IPS-18a (cell line): ENCODE data around the gene MAP7D1.
A peak's percentile ranks its signal among the peaks of the same experiment; 100 is the strongest.
"Not testable (repeated sequence)": the region's sequence is repeated elsewhere in the genome, so short reads cannot be mapped to it uniquely, and the experiment has no call there.

Experiments
- H3K27ac ChIP-seq: one replicate; pipeline ENCODE4 v1.5.1; 2013; ENCODE audit warnings: low read length
- H3K27me3 ChIP-seq: one replicate; pipeline ENCODE4 v1.6.1; 2013; ENCODE audit warnings: mild to moderate bottlenecking, low read length; ENCODE audit not compliant: control insufficient read depth, insufficient read depth
- H3K36me3 ChIP-seq: one replicate; pipeline ENCODE4 v1.6.1; 2013; ENCODE audit warnings: low read depth, low read length; ENCODE audit not compliant: control insufficient read depth
- H3K4me1 ChIP-seq: one replicate; pipeline ENCODE4 v1.6.1; 2013; ENCODE audit warnings: low read depth, low read length; ENCODE audit not compliant: control insufficient read depth
- H3K4me3 ChIP-seq: one replicate; pipeline ENCODE4 v1.5.1; 2013; ENCODE audit warnings: low read length
- H3K9ac ChIP-seq: one replicate; pipeline ENCODE4 v1.6.1; 2013; ENCODE audit warnings: mild to moderate bottlenecking, low read length, moderate library complexity
- H3K9me3 ChIP-seq: one replicate; pipeline ENCODE4 v1.6.1; 2013; ENCODE audit warnings: low read depth, low read length; ENCODE audit not compliant: control insufficient read depth

The MAP7D1 gene

GRCh38 chr1:36221901-36222300, 65.9 kb downstream of the MAP7D1 start:
- not testable (repeated sequence) for H3K27ac ChIP-seq, H3K4me1 ChIP-seq, H3K9me3 ChIP-seq, H3K9ac ChIP-seq, H3K36me3 ChIP-seq, H3K27me3 ChIP-seq, H3K4me3 ChIP-seq

DNA sequence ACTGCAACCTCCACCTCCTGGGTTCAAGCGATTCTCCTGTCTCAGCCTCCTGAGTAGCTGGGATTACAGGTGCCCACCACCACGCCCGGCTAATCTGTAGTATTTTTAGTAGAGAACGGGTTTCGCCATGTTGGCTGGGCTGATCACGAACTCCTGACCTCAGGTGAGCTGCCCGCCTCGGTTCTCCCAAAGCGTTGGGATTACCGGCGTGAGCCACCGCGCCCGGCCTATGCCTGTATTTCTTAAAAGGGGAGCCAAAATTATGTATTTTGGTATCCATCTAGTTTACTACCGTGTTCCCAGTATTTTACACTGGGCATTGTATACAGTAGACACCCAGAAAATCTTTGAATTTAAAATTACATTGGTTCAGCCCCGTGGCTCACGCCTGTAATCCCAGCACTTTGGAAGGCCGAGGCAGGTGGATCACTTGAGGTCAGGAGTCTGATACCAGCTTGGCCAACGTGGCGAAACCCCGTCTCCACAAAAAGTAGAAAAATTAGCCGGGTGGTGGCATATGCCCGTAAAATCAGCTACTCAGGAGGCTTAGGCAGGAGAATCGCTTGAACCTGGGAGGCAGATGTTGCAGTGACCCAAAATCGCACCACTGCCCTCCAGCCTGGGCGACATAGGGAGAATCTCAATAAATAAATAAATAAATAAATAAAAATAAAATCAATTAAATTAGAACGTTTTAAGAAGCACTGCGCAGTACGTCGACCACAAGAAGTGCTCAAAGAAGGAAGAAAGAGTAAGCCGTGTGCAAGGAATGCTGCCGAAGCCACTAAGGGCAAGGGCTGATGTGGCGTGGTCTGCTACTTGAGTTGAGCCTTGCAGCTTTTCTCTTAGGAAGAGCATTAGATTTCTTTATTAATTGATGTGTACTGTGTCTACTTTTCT, 66.8 kb downstream of the MAP7D1 start:
- Histone ChIP-seq H3K4me3 (peak overlapping the region; percentile 99), H3K9ac (peak overlapping the region; percentile 89), H3K36me3 (peaks cover 8% of the 10 kb centered on the region), H3K27me3 (no peaks in the 10 kb centered on the region), H3K9me3 (no peaks in the 10 kb centered on the region), H3K4me1 (peaks cover 7% of the 10 kb centered on the region), H3K27ac (peak overlapping the region; percentile 33)

GRCh38 chr1:36223381-36223995, 67.5 kb downstream of the MAP7D1 start:
- Histone ChIP-seq H3K9ac (peak overlapping the region; percentile 89), H3K27ac (peak overlapping the region; percentile 81), H3K4me1 (peaks cover 7% of the 10 kb centered on the region), H3K4me3 (peak overlapping the region; percentile 99), H3K27me3 (no peaks in the 10 kb centered on the region), H3K9me3 (no peaks in the 10 kb centered on the region), H3K36me3 (peaks cover 15% of the 10 kb centered on the region)

DNA sequence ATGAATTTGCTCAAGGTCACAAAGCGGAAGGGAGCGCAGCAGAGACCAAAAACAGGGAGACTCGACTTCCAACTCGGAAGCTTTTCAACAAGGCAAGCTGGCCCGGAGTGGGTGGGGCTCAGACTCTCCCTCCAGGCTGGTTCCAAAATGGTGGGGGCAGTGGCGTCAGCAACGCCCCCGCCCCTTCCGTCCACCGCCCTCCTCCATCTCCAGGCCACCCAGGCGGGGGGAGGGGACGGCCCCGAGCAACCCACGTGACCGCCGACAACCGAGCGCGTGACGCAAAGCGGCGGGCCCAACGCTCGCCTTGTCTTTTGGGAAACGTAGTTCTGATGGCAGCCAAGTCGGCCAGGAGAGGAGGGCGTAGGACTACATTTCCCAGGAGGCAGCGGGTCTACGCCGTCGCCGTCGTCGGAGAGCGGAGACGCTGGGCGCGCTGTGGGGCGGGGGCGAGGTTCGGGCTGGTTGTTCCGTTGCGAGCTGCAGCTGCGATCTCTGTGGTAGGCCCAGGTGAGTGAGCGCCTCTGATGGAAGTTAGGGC, 68.1 kb downstream of the MAP7D1 start, which contains the start of gene THRAP3:
Gene THRAP3 (plus strand): TSS at position 448 of the 541 bp plus-strand sequence. CDS start 58,121 bp downstream, outside the sequence.
- H3K9me3 ChIP-seq = no peaks in the 10 kb centered on the region
- H3K4me3 ChIP-seq = peak within 1 kb of the TSS; percentile 99
- H3K4me1 ChIP-seq = peaks cover 7% of the 10 kb centered on the region
- H3K36me3 ChIP-seq = peaks cover 20% of the 10 kb centered on the region
- peak within 1 kb of the TSS; percentile 90 for H3K27ac ChIP-seq
- H3K27me3 ChIP-seq = no peaks in the 10 kb centered on the region
- peak within 1 kb of the TSS; percentile 96 for H3K9ac ChIP-seq

GRCh38 chr1:36224537-36225282, 68.8 kb downstream of the MAP7D1 start:
- H3K9me3 ChIP-seq = no peaks in the 10 kb centered on the region
- peak overlapping the region; percentile 99 for H3K4me3 ChIP-seq
- peaks cover 22% of the 10 kb centered on the region for H3K36me3 ChIP-seq
- H3K27me3 ChIP-seq = no peaks in the 10 kb centered on the region
- peak overlapping the region; percentile 90 for H3K27ac ChIP-seq
- H3K9ac ChIP-seq = peak overlapping the region; percentile 96
- peaks cover 7% of the 10 kb centered on the region for H3K4me1 ChIP-seq

GRCh38 chr1:36225283-36225899, 69.4 kb downstream of the MAP7D1 start:
- H3K9me3 ChIP-seq = no peaks in the 10 kb centered on the region
- H3K27ac ChIP-seq = peak overlapping the region; percentile 90
- H3K36me3 ChIP-seq = peaks cover 26% of the 10 kb centered on the region
- peak overlapping the region; percentile 99 for H3K4me3 ChIP-seq
- H3K9ac ChIP-seq = peak overlapping the region; percentile 96
- H3K4me1 ChIP-seq = peaks cover 7% of the 10 kb centered on the region
- H3K27me3 ChIP-seq = no peaks in the 10 kb centered on the region

- H3K4me1 ChIP-seq, H3K9me3 ChIP-seq, H3K4me3 ChIP-seq, H3K27ac ChIP-seq, H3K27me3 ChIP-seq, H3K9ac ChIP-seq: not testable (repeated sequence)
- H3K36me3 ChIP-seq = peaks cover 47% of the 10 kb centered on the region
Observed at GRCh38 chr1:36230279-36230678, 74.3 kb downstream of the MAP7D1 start.
